IMR-90 (cell line): ENCODE measurements around the gene GPR152. TPM values are rescaled to one million over a fixed set of nuclear protein-coding genes. Genes with fewer than 3 reads are reported as not detected.

ENCODE experiments used
- ATAC-seq: fragments of 200-7000 bp; cut with Tn5 transposase; 2 replicates; pipeline ENCODE4 v1.9.1; 2020; ENCODE audit warnings: low read depth, mild to moderate bottlenecking, moderate library complexity
- BruUV-seq: library from RNA; stranded (reverse); fragments of 400-500 nt; replicated peaks from 2 replicates; lab custom pipeline; 2021; lab: Mats Ljungman, UMichigan
- CTCF ChIA-PET: fragments of 300-600 bp; formaldehyde crosslinking; extraction: SDS; loops from one replicate; lab custom pipeline; 2021; ENCODE audit warnings: antibody characterized with exemption; lab: Yijun Ruan, JAX
- POLR2A ChIA-PET: fragments of 300-600 bp; sonication (Branson Sonifier 250); formaldehyde crosslinking; loops from one replicate; lab custom pipeline; 2022; ENCODE audit warnings: antibody characterized with exemption; ENCODE audit not compliant: unreplicated experiment; lab: Charles Lee
- DNase-seq: peaks from one replicate; pipeline ENCODE4 v3.0.0; 2013
- H2AFZ ChIP-seq: replicated peaks from 2 replicates; pipeline ENCODE3; 2013; ENCODE audit warnings: low read length, mild to moderate bottlenecking; ENCODE audit not compliant: poor library complexity
- H2AK5ac ChIP-seq: 2 replicates; pipeline ENCODE4 v1.6.1; 2013; ENCODE audit warnings: low read depth, low read length, inconsistent platforms
- H2AK9ac ChIP-seq: replicated peaks from 2 replicates; pipeline ENCODE3; 2013; ENCODE audit warnings: mild to moderate bottlenecking, low read depth, low read length, moderate library complexity; ENCODE audit not compliant: poor library complexity
- H2BK120ac ChIP-seq: 2 replicates; pipeline ENCODE4 v1.6.1; 2013; ENCODE audit warnings: low read depth, low read length, inconsistent platforms
- H2BK15ac ChIP-seq: 3 replicates; pipeline ENCODE4 v1.6.1; 2013; ENCODE audit warnings: low read depth, low read length, inconsistent platforms
- H2BK20ac ChIP-seq: 2 replicates; pipeline ENCODE4 v1.6.1; 2013; ENCODE audit warnings: low read depth, mild to moderate bottlenecking, inconsistent platforms, low read length, moderate library complexity
- H2BK5ac ChIP-seq: 2 replicates; pipeline ENCODE4 v1.6.1; 2013; ENCODE audit warnings: mild to moderate bottlenecking, low read depth, low read length, inconsistent platforms; ENCODE audit not compliant: poor library complexity, severe bottlenecking
- H3K14ac ChIP-seq: replicated peaks from 2 replicates; pipeline ENCODE4 v1.6.1; 2013; ENCODE audit warnings: low read depth, low read length, inconsistent platforms
- H3K18ac ChIP-seq: 2 replicates; pipeline ENCODE4 v1.6.1; 2013; ENCODE audit warnings: low read depth, low read length, control low read depth
- H3K23ac ChIP-seq: 2 replicates; pipeline ENCODE4 v1.6.1; 2013; ENCODE audit warnings: low read depth, low read length, inconsistent platforms
- H3K27ac ChIP-seq: 2 replicates; pipeline ENCODE4 v1.5.1; 2013; ENCODE audit warnings: mild to moderate bottlenecking, control low read depth, low read length; ENCODE audit not compliant: insufficient read depth
- H3K27me3 ChIP-seq: 2 replicates; pipeline ENCODE4 v1.6.1; 2013; ENCODE audit warnings: low read length; ENCODE audit not compliant: control insufficient read depth, insufficient read depth
- H3K36me3 ChIP-seq: 2 replicates; pipeline ENCODE4 v1.6.1; 2013; ENCODE audit warnings: low read length, mixed read lengths; ENCODE audit not compliant: control insufficient read depth, insufficient read depth
- H3K4ac ChIP-seq: 2 replicates; pipeline ENCODE4 v1.6.1; 2013; ENCODE audit warnings: low read depth, low read length, inconsistent platforms
- H3K4me1 ChIP-seq: 2 replicates; pipeline ENCODE4 v1.6.1; 2013; ENCODE audit warnings: low read length, mixed read lengths; ENCODE audit not compliant: control insufficient read depth, insufficient read depth
- H3K4me2 ChIP-seq: 2 replicates; pipeline ENCODE4 v1.6.1; 2013; ENCODE audit warnings: low read depth, mild to moderate bottlenecking, control low read depth, low read length, moderate library complexity
- H3K4me3 ChIP-seq: 2 replicates; pipeline ENCODE4 v1.5.1; 2013; ENCODE audit warnings: low read depth, mild to moderate bottlenecking, control low read depth, low read length, moderate library complexity; ENCODE audit not compliant: insufficient read depth
- H3K56ac ChIP-seq: 2 replicates; pipeline ENCODE4 v1.6.1; 2013; ENCODE audit warnings: low read length, inconsistent platforms; ENCODE audit not compliant: insufficient read depth; ENCODE audit errors: extremely low read depth
- H3K79me1 ChIP-seq, 2 experiments: 2 replicates each; pipeline ENCODE4 v1.6.1; 2013; ENCODE audit warnings: low read length in 2 of 2, inconsistent platforms in 1 of 2, low read depth in 1 of 2
- H3K9ac ChIP-seq: 2 replicates; pipeline ENCODE4 v1.6.1; 2013; ENCODE audit warnings: low read depth, low read length, control low read depth
- H3K9me1 ChIP-seq: 2 replicates; pipeline ENCODE4 v1.6.1; 2013; ENCODE audit warnings: low read length, inconsistent platforms; ENCODE audit not compliant: insufficient read depth
- H3K9me3 ChIP-seq: 2 replicates; pipeline ENCODE4 v1.6.1; 2013; ENCODE audit warnings: low read length; ENCODE audit not compliant: control insufficient read depth, insufficient read depth
- H4K20me1 ChIP-seq: 2 replicates; pipeline ENCODE4 v1.6.1; 2013; ENCODE audit warnings: low read length, inconsistent platforms; ENCODE audit not compliant: insufficient read depth
- H4K5ac ChIP-seq: 2 replicates; pipeline ENCODE4 v1.6.1; 2013; ENCODE audit warnings: mild to moderate bottlenecking, low read depth, low read length, control low read depth
- H4K8ac ChIP-seq, 2 experiments: 2 replicates each; pipeline ENCODE4 v1.6.1; 2013; ENCODE audit warnings: low read depth in 2 of 2, low read length in 2 of 2, control low read depth in 1 of 2, inconsistent platforms in 1 of 2
- H4K91ac ChIP-seq: 2 replicates; pipeline ENCODE4 v1.6.1; 2013; ENCODE audit warnings: low read depth, low read length, inconsistent platforms; ENCODE audit not compliant: insufficient read depth
- BHLHE40 ChIP-seq: fragments of 150-350 bp; IDR thresholded peaks from 2 replicates; pipeline ENCODE4 v1.6.1; 2016; ENCODE audit warnings: mild to moderate bottlenecking, low read depth, low read length
- CEBPB ChIP-seq: IDR thresholded peaks from 2 replicates; pipeline ENCODE4 v1.6.1; 2012; ENCODE audit warnings: low read depth, low read length, improper control_type of control experiment
- CHD1 ChIP-seq: IDR thresholded peaks from 2 replicates; pipeline ENCODE4 v1.6.1; 2012; ENCODE audit warnings: low read depth, low read length, improper control_type of control experiment
- CTCF ChIP-seq: conservative IDR thresholded peaks from 2 replicates; pipeline ENCODE4 v1.5.1; 2012; ENCODE audit warnings: mild to moderate bottlenecking, low read depth, low read length, improper control_type of control experiment
- ELK1 ChIP-seq: fragments of 150-350 bp; IDR thresholded peaks from 2 replicates; pipeline ENCODE4 v1.6.1; 2016; ENCODE audit warnings: low read depth, mild to moderate bottlenecking, low read length, moderate library complexity, borderline replicate concordance
- FOS ChIP-seq: fragments of 150-350 bp; IDR thresholded peaks from 2 replicates; pipeline ENCODE4 v1.6.1; 2016; ENCODE audit warnings: low read depth, low read length
- MAFK ChIP-seq: IDR thresholded peaks from 2 replicates; pipeline ENCODE4 v1.6.1; 2012; ENCODE audit warnings: low read depth, low read length, improper control_type of control experiment
- MAZ ChIP-seq: IDR thresholded peaks from 2 replicates; pipeline ENCODE4 v1.6.1; 2012; ENCODE audit warnings: low read depth, mild to moderate bottlenecking, low read length, improper control_type of control experiment, moderate library complexity, borderline replicate concordance
- MXI1 ChIP-seq: IDR thresholded peaks from 2 replicates; pipeline ENCODE4 v1.6.1; 2012; ENCODE audit warnings: low read depth, mild to moderate bottlenecking, low read length, moderate library complexity, borderline replicate concordance
- NFE2L2 ChIP-seq: fragments of 150-350 bp; IDR thresholded peaks from 2 replicates; pipeline ENCODE4 v1.6.1; 2016; ENCODE audit warnings: low read depth, mild to moderate bottlenecking, low read length
- POLR2A ChIP-seq: IDR thresholded peaks from 2 replicates; pipeline ENCODE4 v1.6.1; 2012; ENCODE audit warnings: mild to moderate bottlenecking, low read depth, low read length
- RAD21 ChIP-seq: IDR thresholded peaks from 2 replicates; pipeline ENCODE4 v1.6.1; 2012; ENCODE audit warnings: low read length, improper control_type of control experiment
- RCOR1 ChIP-seq: IDR thresholded peaks from 2 replicates; pipeline ENCODE4 v1.6.1; 2012; ENCODE audit warnings: mild to moderate bottlenecking, low read length, improper control_type of control experiment; ENCODE audit not compliant: insufficient replicate concordance
- RFX5 ChIP-seq: IDR thresholded peaks from 2 replicates; pipeline ENCODE4 v1.8.0; 2012; ENCODE audit warnings: low read depth, mild to moderate bottlenecking, low read length, moderate library complexity
- SMC3 ChIP-seq: fragments of 150-350 bp; IDR thresholded peaks from 2 replicates; pipeline ENCODE4 v1.6.1; 2016; ENCODE audit warnings: low read depth, mild to moderate bottlenecking, antibody characterized with exemption, low read length, moderate library complexity
- USF2 ChIP-seq: fragments of 150-350 bp; IDR thresholded peaks from 2 replicates; pipeline ENCODE4 v1.6.1; 2017; ENCODE audit warnings: mild to moderate bottlenecking, antibody characterized with exemption, low read length, low read depth
- WGBS, 2 experiments: methylation state at CpG; one replicate each; pipeline versions ENCODE4 v1.1.5 to v1.1.7; 2013; ENCODE audit warnings: missing lambda C conversion rate in 2 of 2; ENCODE audit not compliant: insufficient read length in 1 of 2; ENCODE audit errors: extremely low coverage in 2 of 2; 5-methylcytosine and 5-hydroxymethylcytosine counted together
- dilution Hi-C: fragments of 300-500 bp; cut with HindIII; formaldehyde crosslinking; loops from one replicate; pipeline ENCODE4 v1.14.3; 2018; ENCODE audit warnings: low sequenced_read_pairs; ENCODE audit not compliant: unreplicated experiment
- in situ Hi-C: fragments of 300-500 bp; cut with MboI; formaldehyde crosslinking; loops from 3 replicates; pipeline ENCODE4 v1.14.3; 2019; ENCODE audit warnings: low sequenced_read_pairs, inconsistent platforms, mixed read lengths
- intact Hi-C: fragments of 100-400 bp; cut with micrococcal nuclease; formaldehyde crosslinking; loops from 2 replicates; pipeline ENCODE4 v1.10.0; 2022
- polyA plus RNA-seq, 3 experiments: library from polyadenylated mRNA; depleted of rRNA; stranded (reverse); fragments of >200 nt; gene quantifications; 2 replicates each; pipeline ENCODE4 v1.2.3, GENCODE V29; 2012; ENCODE audit warnings: low replicate concordance in 1 of 3
- total RNA-seq: library from RNA; depleted of rRNA; stranded (reverse); fragments of >200 nt; gene quantifications from 2 replicates; pipeline ENCODE4 v1.2.3, GENCODE V29; 2012

Gene GPR152
- total and polyA plus RNA-seq, 2 of the 4 experiments (the other 2 are of a cell fraction) = not detected

- H3K18ac ChIP-seq = no peak overlapping the region
- in situ Hi-C loops (no loop called here), intact Hi-C loops (no loop called here), dilution Hi-C loops (no loop called here)
- ChIA-PET POLR2A (interaction anchor here (0.5 kb wide), 1 partner anchor 11 kb away, joined by 3 read pairs; no protein-coding TSS in a partner anchor), CTCF (no interaction called here)
- H3K23ac ChIP-seq = no peak overlapping the region
- H3K9me3 ChIP-seq = no peaks in the 10 kb centered on the region
- 96% methylated on average over 5 of the region's 21 CpGs; no CpG with 5 or more reads in 1 of the 2 experiments for WGBS, 2 experiments
- no peak overlapping the region for H2AK9ac ChIP-seq
- H3K36me3 ChIP-seq = peaks cover 40% of the 10 kb centered on the region; the same call in 1 of the 2 replicates
- peaks cover 3% of the 10 kb centered on the region; the same call in 1 of the 2 replicates for H3K4me1 ChIP-seq
- H2BK15ac ChIP-seq = no peak overlapping the region
- H3K9me1 ChIP-seq = peaks cover 8% of the 10 kb centered on the region; the same call in 1 of the 2 replicates
- no peak overlapping the region for H4K8ac ChIP-seq
- no peak overlapping the region for H3K4ac ChIP-seq
- H3K9ac ChIP-seq = no peak overlapping the region
- no peak overlapping the region for H4K91ac ChIP-seq
- H3K27ac ChIP-seq = no peak overlapping the region
- no peak overlapping the region for H3K56ac ChIP-seq
- no peak overlapping the region for H4K5ac ChIP-seq
- no peaks in the 10 kb centered on the region for H3K27me3 ChIP-seq
- H2BK20ac ChIP-seq = no peak overlapping the region
- H3K4me3 ChIP-seq = no peak overlapping the region
- peaks cover 8 to 26% of the 10 kb centered on the region in 2 experiments for H3K79me1 ChIP-seq
- DNase-seq = no peak
- H2BK5ac ChIP-seq = no peak overlapping the region
- no peak overlapping the region for H2AFZ ChIP-seq
- no TSS peak for BruUV-seq
- H2AK5ac ChIP-seq = no peak overlapping the region
- no peak overlapping the region for H2BK120ac ChIP-seq
- no peak overlapping the region for H3K14ac ChIP-seq
- H3K4me2 ChIP-seq = no peak overlapping the region
- ATAC-seq = no peak
- TF ChIP-seq BHLHE40 (no peak), NFE2L2 (no peak), ELK1 (no peak), FOS (no peak), POLR2A (no peak), CEBPB (no peak), MAFK (no peak), RAD21 (no peak), RFX5 (no peak), MAZ (no peak), MXI1 (no peak), RCOR1 (no peak), SMC3 (no peak), CTCF (no peak), CHD1 (no peak), USF2 (no peak)
- peaks cover 8% of the 10 kb centered on the region for H4K20me1 ChIP-seq
Observed at GRCh38 chr11:67441098-67441563, 11.4 kb downstream of the GPR152 start.
